ENCODE data around the gene AUH. TPM values are rescaled to one million over a fixed set of nuclear protein-coding genes. Genes with fewer than 3 reads are reported as not detected.

Gene AUH
- polyA plus RNA-seq, 3 donors, result 4.0 to 9.9 (median 8.4) TPM

DNA sequence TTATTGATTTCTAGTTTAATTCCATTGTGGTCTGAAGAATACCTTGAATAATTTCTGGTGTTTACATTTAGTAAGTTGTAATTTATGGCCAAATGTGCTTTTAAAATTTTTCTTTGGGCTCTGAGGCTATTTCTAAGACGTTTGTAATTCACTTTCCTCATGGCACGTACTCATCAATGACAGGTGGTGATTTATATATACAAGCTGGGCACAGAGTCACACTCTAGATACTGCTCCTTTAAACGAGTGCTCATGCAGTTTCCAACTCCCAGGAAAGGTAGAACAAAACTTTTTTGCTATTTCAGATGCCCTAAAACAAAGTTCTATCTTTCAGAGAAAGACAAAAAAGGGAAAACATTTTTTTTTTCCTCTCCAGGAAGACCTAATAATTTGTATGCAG is 146.9 kb downstream of the AUH start:
- peaks cover 0 to 4% (median 0%) of the 10 kb centered on the region in 3 donors for H3K27me3 Mint-ChIP-seq (ENCODE audit: low read depth in 3 of 3)
- no peaks in the 10 kb centered on the region for H3K9me3 ChIP-seq (replicated peaks in 1 of 2; ENCODE audit: control insufficient read depth in 1 of 2, insufficient read depth in 1 of 2, low read length in 2 of 2)
- no peak for DNase-seq
- no peaks in the 10 kb centered on the region for H3K79me2 ChIP-seq (ENCODE audit: insufficient read depth, low read length)
- H3K4me2 ChIP-seq (replicated peaks; ENCODE audit: extremely low read depth, low read length, poor library complexity, severe bottlenecking), result no peak overlapping the region
- no peak overlapping the region for H3K27ac ChIP-seq (ENCODE audit: low read depth in 1 of 2, low read length in 2 of 2)
- WGBS (ENCODE audit: insufficient coverage), result no CpG with 5 or more reads among the region's 3 CpGs
- H3K27me3 ChIP-seq (ENCODE audit: control insufficient read depth in 2 of 2, insufficient read depth in 2 of 2, low read length in 2 of 2), result no peaks in the 10 kb centered on the region
- peaks cover 0 to 1% of the 10 kb centered on the region in 2 donors for H3K4me1 ChIP-seq (ENCODE audit: control insufficient read depth in 1 of 2, insufficient read depth in 2 of 2, low read length in 2 of 2)
- no peak overlapping the region for H3K9ac ChIP-seq (ENCODE audit: insufficient read depth, low read length, poor library complexity, severe bottlenecking)
- peaks cover 4 to 7% of the 10 kb centered on the region in 2 donors for H3K36me3 Mint-ChIP-seq
- no peaks in the 10 kb centered on the region for H3K36me3 ChIP-seq (replicated peaks in 1 of 2; ENCODE audit: control insufficient read depth in 1 of 2, insufficient read depth in 2 of 2, low read length in 2 of 2)
- TF ChIP-seq, protein P1, sequence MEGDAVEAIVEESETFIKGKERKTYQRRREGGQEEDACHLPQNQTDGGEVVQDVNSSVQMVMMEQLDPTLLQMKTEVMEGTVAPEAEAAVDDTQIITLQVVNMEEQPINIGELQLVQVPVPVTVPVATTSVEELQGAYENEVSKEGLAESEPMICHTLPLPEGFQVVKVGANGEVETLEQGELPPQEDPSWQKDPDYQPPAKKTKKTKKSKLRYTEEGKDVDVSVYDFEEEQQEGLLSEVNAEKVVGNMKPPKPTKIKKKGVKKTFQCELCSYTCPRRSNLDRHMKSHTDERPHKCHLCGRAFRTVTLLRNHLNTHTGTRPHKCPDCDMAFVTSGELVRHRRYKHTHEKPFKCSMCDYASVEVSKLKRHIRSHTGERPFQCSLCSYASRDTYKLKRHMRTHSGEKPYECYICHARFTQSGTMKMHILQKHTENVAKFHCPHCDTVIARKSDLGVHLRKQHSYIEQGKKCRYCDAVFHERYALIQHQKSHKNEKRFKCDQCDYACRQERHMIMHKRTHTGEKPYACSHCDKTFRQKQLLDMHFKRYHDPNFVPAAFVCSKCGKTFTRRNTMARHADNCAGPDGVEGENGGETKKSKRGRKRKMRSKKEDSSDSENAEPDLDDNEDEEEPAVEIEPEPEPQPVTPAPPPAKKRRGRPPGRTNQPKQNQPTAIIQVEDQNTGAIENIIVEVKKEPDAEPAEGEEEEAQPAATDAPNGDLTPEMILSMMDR (IDR thresholded peaks at IDR 0.05), result no peak
- intact Hi-C loops (cut with micrococcal nuclease), result loop anchor here (5.0 kb wide), 1 partner anchor 32 kb away; no protein-coding TSS in a partner anchor
- H3K9me3 Mint-ChIP-seq, result peaks cover 0 to under 1% (median 0%) of the 10 kb centered on the region in 7 donors
- no peak overlapping the region for H3K4me3 Mint-ChIP-seq
- H3K27ac Mint-ChIP-seq, result no peak overlapping the region
- no peak overlapping the region for H3K4me3 ChIP-seq (replicated peaks in 1 of 3; ENCODE audit: low read depth in 2 of 3, low read length in 3 of 3)
- H4K20me1 ChIP-seq (ENCODE audit: insufficient read depth, low read length), result no peaks in the 10 kb centered on the region
- H2AFZ ChIP-seq (ENCODE audit: insufficient read depth, low read depth, low read length, poor library complexity, severe bottlenecking), result no peak overlapping the region
- H3K4me1 Mint-ChIP-seq, result peaks cover 3% of the 10 kb centered on the region

DNA sequence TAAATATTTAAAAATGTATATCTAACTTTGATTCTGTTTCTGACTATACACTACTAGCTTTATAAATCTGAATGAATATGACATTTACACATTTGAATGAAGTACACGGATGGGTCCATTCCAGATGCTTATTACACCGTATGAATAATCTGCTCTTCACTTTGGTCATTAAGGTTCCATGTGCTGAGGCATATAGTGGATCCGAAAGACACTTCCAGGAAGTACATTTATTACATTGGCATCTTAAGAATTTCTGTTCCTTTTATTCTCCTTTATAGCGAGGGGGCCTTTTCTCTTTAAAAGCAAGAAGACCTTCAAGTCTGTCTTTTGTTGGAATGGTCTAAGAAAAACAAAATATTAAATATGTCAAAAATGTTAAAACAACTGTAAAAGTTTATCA is 147.6 kb downstream of the AUH start:
- H3K4me1 ChIP-seq (ENCODE audit: control insufficient read depth in 1 of 2, insufficient read depth in 2 of 2, low read length in 2 of 2), result peaks cover 7 to 9% of the 10 kb centered on the region in 2 donors
- DNase-seq, result no peak
- Mint-ChIP-seq H3K4me1 (peaks cover 8% of the 10 kb centered on the region), H3K36me3 (peaks cover 4 to 7% of the 10 kb centered on the region in 2 donors), H3K4me3 (no peak overlapping the region), H3K27me3 (ENCODE audit: low read depth in 3 of 3) (peaks cover 0 to 4% (median 0%) of the 10 kb centered on the region in 3 donors), H3K9me3 (peaks cover 0 to 3% (median 0%) of the 10 kb centered on the region in 7 donors), H3K27ac (no peak overlapping the region)
- no peak overlapping the region for H3K27ac ChIP-seq (ENCODE audit: low read depth in 1 of 2, low read length in 2 of 2)
- TF ChIP-seq, protein P1 (IDR thresholded peaks at IDR 0.05), result no peak
- no peaks in the 10 kb centered on the region for H3K9me3 ChIP-seq (replicated peaks in 1 of 2; ENCODE audit: control insufficient read depth in 1 of 2, insufficient read depth in 1 of 2, low read length in 2 of 2)
- WGBS (ENCODE audit: insufficient coverage), result no CpG with 5 or more reads among the region's 4 CpGs
- no peaks in the 10 kb centered on the region for H3K27me3 ChIP-seq (ENCODE audit: control insufficient read depth in 2 of 2, insufficient read depth in 2 of 2, low read length in 2 of 2)
- H3K9ac ChIP-seq (ENCODE audit: insufficient read depth, low read length, poor library complexity, severe bottlenecking), result no peak overlapping the region
- H3K36me3 ChIP-seq (replicated peaks in 1 of 2; ENCODE audit: control insufficient read depth in 1 of 2, insufficient read depth in 2 of 2, low read length in 2 of 2), result no peaks in the 10 kb centered on the region
- intact Hi-C loops (cut with micrococcal nuclease), result loop anchor here (5.0 kb wide), 1 partner anchor 33 kb away; no protein-coding TSS in a partner anchor
- H3K79me2 ChIP-seq (ENCODE audit: insufficient read depth, low read length), result no peaks in the 10 kb centered on the region
- H4K20me1 ChIP-seq (ENCODE audit: insufficient read depth, low read length), result no peaks in the 10 kb centered on the region
- H3K4me3 ChIP-seq (replicated peaks in 1 of 3; ENCODE audit: low read depth in 2 of 3, low read length in 3 of 3), result no peak overlapping the region
- H3K4me2 ChIP-seq (replicated peaks; ENCODE audit: extremely low read depth, low read length, poor library complexity, severe bottlenecking), result no peak overlapping the region
- no peak overlapping the region for H2AFZ ChIP-seq (ENCODE audit: insufficient read depth, low read depth, low read length, poor library complexity, severe bottlenecking)
